GM18517 (cell line): ENCODE measurements around the gene PCOLCE2.

Source experiments
- ATAC-seq: cut with Tn5 transposase; IDR thresholded peaks from one replicate; pipeline ENCODE4 v1.9.1; 2021; ENCODE audit warnings: mild to moderate bottlenecking, moderate library complexity; ENCODE audit not compliant: unreplicated experiment

Gene PCOLCE2

GRCh38 chr3:142866841-142867631 lies 21.8 kb downstream of the PCOLCE2 start:
- ATAC-seq = no peak

- no peak for ATAC-seq
Measured at GRCh38 chr3:142863930-142864920, 24.7 kb downstream of the PCOLCE2 start.

- ATAC-seq = no peak
Measured at GRCh38 chr3:142863010-142863817, 25.7 kb downstream of the PCOLCE2 start.

GRCh38 chr3:142861926-142862325 lies 27.0 kb downstream of the PCOLCE2 start:
- ATAC-seq = no peak

GRCh38 chr3:142858043-142858442 lies 30.8 kb downstream of the PCOLCE2 start:
- no peak for ATAC-seq

GRCh38 chr3:142857056-142857455 lies 31.8 kb downstream of the PCOLCE2 start:
- no peak for ATAC-seq

GRCh38 chr3:142853270-142854168 lies 35.4 kb downstream of the PCOLCE2 start:
- ATAC-seq = no peak

GRCh38 chr3:142852009-142852408 lies 36.9 kb downstream of the PCOLCE2 start:
- ATAC-seq = no peak

GRCh38 chr3:142850395-142851023 lies 38.4 kb downstream of the PCOLCE2 start:
- no peak for ATAC-seq

GRCh38 chr3:142849148-142849547 lies 39.7 kb downstream of the PCOLCE2 start:
- no peak for ATAC-seq

- ATAC-seq = no peak
Measured at GRCh38 chr3:142846779-142847577, 41.9 kb downstream of the PCOLCE2 start.

GRCh38 chr3:142844339-142844977 lies 44.4 kb downstream of the PCOLCE2 start:
- no peak for ATAC-seq

- no peak for ATAC-seq
Measured at GRCh38 chr3:142839831-142840230, 49.1 kb downstream of the PCOLCE2 start.

- no peak for ATAC-seq
Measured at GRCh38 chr3:142837526-142837925, 51.4 kb downstream of the PCOLCE2 start.

- peak; percentile 90 for ATAC-seq
Measured at GRCh38 chr3:142828703-142829305, 60.1 kb downstream of the PCOLCE2 start.

GRCh38 chr3:142819179-142819578 lies 69.7 kb downstream of the PCOLCE2 start:
- ATAC-seq = no peak

- no peak for ATAC-seq
Measured at GRCh38 chr3:142818651-142819050, 70.2 kb downstream of the PCOLCE2 start.

GRCh38 chr3:142817897-142818296 lies 71.0 kb downstream of the PCOLCE2 start:
- no peak for ATAC-seq
